NCI-H1436 (cell line): ENCODE results near the gene COL20A1.

Experiments
- DNase-seq: peaks from one replicate; lab custom pipeline; 2025; lab: John Stamatoyannopoulos, UW

Gene COL20A1

GRCh38 chr20:63363981-63364561 is 71.1 kb downstream of the COL20A1 start:
- peak; percentile 21 for DNase-seq

DNA sequence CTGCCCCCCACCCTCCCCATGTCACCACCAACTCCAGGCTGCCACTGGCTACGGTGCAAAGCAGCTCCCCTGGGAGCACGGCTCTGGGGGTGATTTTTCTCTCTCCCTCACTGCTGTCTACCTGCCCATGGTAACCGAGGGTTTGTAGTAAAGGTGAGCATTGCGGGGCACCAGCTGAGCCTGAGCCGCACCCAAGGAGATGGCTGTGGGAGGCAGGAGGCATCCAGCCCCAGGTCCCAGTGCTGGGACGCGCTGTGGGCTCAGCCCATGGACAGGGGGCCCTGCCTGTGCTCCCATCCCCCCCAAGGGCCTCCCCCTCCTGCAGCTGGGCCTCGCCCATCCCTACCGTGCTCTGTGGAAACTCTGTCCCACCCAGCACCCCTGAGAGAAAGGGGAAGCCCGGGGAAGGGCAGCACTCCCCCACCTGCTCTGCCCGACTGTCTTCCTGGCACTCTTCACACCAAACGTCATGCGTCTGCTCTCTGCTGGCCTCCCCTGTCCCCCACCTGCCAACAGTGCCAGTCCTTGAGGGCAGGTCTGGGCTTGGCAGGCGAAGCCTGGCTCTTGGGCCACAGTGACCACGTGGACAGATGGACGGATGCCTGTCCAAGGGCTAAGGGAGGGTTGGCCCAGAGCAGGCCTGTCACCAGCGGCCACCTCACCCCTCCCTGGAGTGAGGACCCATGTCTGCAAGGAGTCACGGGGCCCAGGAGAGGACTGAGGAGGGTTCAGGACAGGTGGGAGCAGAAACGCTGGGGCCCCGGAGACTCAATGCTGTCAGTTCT is 72.0 kb downstream of the COL20A1 start:
- DNase-seq: no peak

- no peak for DNase-seq
These were observed 72.8 kb downstream of the COL20A1 start for GRCh38 chr20:63365601-63366389.

DNA sequence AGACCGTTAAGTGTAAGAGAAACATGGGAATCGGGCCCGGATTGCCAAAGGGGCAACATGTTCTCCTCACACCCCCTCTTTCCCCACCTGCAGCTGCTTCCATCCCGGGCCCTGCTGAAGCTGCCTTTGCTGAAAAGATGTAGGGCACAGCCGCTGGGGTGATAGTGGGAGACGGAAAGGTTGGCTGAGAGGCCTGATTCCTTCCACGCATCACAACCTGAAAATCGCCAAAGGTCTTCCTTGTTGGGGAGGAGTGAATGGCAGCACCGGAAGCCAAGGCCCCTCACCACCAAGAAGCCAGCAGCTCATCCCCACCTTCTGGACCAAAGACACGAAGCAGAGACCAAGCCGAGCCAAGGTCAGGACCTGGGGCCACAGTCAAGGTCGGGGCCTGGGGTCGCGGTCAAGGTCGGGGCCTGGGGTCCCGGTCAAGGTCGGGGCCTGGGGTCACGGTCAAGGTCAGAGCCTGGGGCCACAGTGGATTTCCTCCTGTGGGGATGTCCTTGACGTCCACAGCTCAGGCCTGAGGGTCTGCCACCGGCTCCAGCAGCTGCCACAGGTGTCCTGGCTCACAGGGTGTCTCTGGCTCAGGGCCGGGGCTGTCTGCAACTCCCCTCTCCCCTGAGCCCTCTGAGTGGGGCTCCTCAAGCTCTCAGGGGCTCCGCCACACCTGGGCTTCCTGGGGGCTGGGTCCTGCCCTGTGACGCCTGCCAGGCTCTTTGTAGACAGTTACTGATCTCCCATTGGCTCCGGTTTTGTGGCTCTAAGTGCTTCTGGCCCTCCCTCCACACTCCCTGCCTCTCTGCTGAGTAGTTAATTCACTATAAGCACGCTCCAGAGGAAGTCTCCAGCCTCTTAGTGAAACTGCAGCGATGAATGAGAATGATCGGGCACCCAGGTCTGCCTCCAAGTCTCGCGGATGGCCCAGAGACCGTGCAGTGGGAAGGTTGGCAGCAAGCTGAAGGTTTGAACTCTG is 73.7 kb downstream of the COL20A1 start:
- peak; percentile 88 for DNase-seq

DNA sequence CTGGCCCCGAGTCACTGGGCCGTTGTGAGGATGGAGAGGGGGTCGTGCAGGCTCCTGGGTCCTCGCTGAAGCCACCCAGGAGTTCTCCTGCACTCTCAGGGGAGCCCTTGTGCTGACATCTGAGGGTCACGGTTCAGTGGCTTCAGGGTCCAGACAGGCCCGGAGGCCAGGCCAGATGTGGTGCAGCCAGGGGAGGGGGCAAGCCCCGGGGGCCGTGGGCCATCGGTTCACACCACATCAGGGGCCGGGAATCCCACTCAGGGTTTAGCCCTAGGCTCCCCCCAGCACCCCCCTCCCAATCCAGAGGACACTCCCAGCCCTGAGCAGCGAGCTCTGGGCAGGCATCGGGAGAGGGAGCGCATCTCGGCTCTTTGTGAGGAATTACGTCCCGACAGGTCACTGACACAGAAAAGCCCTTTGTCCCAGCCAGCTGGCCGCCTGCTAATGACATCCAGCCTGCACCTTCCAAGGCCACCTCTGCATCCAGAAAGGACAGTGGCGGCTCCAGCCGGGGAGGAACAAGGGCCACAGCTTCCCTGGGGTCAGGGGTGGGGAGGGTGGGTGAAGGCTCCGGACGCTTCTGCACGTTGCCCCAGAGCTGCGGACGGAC is 74.6 kb downstream of the COL20A1 start:
- DNase-seq: no peak

DNA sequence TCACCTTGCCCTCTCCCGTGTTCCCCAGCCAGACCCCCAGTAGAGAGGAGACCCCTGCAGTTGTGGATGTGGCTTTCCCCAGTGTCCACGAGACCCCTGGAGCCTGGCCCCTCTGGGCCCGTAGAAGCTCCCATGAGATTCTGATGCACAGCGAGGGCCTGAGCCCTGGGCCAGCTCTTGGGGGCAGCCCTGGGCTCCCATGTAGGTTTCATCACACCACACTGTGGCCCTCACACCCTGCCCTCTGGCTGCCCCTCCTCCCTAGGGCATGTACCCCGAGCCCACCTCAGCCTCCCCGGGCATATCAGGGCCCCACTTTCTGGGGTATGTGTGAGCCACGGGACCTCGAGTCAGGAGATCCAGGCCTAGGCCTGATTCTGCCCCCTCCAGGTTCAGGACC is 75.2 kb downstream of the COL20A1 start:
- DNase-seq: no peak

DNA sequence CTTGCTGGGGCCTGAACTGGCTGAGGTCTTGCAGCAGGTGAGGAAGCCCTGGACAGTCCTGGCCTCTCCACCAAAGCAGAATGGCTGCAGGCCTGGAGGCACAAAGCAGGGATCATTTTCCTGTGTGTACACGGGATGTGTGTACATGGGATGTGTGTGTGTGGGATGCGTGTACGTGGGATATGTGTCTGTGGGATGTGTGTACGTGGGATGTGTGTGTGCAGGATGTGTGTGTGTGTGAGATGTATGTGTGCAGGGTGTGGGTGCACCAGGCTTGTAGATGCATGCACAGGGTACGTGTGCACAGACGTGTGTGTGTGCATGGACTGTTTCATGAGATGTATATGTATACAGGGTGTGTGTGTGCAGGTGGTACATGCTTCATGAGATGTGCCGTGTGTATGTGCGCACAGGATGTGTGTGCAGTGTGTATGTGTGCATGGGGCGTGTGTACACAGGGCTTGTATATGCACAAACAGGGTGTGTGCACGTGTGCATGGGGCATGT is 76.1 kb downstream of the COL20A1 start:
- no peak for DNase-seq

DNA sequence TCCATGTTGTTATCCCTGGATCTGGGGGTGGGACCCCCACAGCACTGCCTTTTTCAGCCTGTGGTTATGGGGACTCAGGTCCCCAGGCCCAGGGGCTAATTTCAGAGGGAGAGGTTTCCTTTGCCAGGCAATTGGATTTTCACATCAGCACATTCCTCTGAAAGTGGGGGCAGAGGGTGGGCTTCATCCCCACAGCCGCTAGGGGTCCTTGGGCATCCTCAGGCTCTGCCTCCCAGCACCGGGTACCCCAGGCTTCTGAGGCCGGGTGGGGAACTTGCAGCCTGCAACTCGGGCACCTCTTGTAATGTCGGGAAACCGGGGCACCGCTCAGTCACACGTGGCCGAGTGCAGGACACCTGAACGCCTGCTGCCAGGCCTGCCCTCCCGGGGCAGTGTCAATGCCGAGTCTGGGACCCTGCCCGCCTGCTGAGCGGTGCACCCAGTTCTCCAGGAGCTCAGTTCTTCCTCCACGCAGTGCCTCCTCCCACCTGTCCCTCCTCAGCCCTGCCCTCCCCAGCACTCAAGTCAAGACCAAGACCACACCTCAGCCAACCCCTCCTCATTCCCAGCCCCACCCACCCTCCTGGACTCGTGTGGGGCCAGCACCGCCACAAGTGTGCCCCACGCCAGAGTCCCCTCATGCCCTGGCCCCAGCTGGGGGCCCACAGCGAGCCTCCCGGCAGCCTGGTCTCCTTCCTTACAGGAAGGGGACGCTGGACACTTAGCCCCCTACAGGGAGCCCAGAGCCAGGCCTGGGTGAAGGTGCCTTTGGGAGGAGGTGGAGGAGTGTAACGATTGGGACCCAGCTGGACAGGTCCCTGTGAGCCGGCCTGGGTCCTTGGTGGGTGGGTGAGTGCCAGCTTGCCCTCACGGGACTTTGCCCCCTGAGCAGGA is 77.0 kb downstream of the COL20A1 start:
- no peak for DNase-seq

DNA sequence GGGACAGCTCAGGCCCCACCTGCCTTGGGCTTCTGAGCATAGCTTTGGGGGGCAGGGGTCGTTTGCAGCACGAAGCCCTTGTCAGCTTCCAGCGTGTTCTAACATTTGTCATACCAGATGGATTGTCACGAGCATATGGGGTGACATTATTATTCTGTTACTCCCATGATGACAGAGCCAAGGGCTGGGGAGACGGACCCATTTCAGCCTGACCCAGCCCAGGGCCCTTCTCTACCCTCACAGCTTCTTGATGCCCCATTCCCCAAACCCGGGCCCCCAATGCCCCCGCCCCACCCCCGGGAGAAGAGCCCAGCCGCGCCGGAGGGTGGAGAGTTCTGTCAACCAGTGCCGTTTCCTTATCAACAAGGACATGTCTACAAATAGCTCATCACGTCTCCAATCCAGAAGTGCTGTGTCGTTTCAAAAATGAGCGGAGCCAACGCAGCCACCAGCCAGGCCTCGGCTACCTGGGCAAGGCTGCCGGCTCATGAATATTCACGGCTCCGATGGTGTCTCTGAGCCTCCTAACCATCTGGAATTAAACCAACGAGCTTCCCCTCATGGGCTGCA is 77.7 kb downstream of the COL20A1 start:
- peak; percentile 14 for DNase-seq

- no peak for DNase-seq
These were observed 78.4 kb downstream of the COL20A1 start for GRCh38 chr20:63371291-63371865.

GRCh38 chr20:63372971-63373885 is 80.2 kb downstream of the COL20A1 start:
- no peak for DNase-seq

DNA sequence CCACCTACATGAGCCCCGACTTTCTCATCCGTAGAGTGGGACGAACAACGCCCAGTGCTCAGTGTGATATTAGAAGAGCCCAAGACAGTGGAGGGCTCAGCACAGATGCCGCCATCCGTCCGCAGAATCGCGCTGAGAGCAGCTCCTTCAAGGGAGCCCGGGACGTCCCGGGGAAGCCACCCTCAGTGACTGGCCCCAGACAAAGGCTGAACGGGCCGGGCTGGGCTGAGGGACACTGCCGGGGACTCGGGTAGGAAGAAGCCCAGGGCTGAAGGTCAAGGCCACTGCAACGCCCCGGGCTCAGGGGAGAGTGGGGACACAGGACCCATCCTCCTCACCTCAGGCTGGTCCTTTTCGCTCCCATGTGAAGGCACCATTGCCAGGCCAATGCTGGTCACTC is 81.0 kb downstream of the COL20A1 start:
- DNase-seq: no peak

DNA sequence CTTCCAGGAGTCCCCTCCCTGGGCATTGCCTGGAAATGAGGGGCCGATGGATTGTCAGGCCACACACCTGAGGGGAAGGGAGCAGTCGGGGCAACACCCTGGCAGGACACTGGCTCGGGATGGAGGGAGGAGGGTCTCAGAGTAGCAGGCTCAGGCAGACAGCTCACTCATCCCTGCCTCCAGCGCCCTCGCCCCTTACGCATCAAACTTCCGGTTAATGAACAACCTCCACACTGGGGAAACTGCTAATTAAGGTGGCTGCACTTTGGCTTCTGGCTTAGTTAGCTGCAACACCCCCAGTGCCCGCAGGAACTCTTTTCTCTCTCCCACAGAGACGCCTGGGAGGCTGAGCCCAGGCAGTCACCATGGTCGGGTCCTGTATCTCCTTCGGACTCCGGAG is 81.5 kb downstream of the COL20A1 start:
- no peak for DNase-seq

GRCh38 chr20:63375438-63375837 is 82.5 kb downstream of the COL20A1 start:
- no peak for DNase-seq

DNA sequence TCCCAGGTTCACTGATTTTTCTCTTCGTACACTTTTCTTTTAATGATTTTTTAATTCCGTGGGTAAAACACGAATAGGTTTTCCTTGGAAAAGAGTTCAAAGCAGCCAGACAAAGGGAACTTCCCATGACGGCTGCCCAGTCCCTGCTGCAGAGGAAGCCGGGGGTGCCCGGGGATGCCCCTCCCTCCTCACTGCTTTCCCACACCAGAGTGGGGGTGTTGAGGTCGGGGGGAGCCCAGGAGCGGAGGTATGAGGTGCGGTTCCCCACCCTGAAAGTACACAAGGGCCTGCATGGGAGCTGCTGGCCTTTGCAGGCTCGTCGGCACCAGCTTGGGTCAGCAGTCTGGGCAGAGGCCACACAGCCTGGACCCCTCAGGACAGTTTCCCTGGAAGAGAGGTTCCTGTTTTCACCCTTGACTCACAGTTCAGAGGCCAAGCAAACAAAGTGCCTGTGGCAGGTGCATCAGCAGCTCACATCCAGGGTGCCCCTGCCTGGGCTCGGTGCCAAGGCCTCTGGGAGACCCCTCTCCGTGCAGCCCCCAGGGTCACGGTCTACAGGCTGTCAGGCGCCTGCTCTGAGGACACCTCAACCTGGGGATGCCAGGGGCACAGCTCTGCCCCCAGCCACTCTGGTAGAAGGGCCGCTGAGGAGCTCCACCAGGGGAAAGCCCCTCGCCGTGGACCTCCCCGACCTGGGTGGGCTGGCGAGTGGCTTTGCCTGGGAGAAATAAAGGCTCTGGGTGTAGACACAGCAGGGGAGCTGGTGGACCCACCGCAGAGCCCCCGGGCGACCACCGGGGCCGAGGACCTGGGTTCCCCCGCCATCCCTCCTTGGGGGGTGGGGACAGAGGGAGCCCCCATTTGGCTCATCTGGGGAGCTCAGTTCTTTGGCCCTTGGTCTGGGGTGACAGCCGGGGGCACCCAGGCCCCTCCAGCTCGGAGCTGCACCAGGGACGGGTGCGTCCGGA is 83.6 kb downstream of the COL20A1 start:
- no peak for DNase-seq

DNA sequence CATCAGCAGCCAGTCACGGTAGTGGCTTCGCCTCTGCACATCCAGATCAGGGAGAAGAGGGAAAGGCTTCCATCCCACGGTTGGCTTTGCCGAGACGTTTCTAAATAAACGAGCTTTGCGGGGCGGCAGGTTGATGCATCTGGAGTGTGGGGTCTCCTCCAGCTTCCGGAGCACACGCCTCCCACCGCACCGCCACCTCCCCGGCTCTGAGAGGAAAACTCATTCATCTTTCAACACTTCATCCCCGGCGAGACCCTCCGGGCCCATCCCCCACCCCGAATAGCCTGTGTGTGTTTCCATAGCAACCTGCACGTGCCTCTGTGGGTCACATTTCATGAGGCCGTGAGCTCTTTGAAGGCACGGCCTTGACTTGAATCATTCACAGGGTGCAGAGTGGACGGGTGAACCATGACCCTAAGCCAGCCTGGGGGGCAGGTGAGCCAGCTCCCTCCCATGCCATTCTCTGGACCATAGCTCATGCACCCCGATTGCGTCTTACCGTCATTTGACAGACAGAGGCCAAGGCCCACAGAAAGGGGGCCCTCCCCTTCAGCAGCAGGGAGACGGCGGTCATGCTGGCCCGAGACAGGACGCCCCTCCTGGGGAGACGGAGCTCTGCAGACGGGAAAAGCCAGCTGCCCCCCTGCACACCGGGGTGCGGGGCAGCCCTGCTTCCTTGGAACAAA is 84.4 kb downstream of the COL20A1 start:
- peak; percentile 17 for DNase-seq
